MM.1S (cell line): ENCODE data around the gene ZDHHC11B.
"Not testable (repeated sequence)": the region's sequence is repeated elsewhere in the genome, so short reads cannot be mapped to it uniquely, and the experiment has no call there.

ENCODE experiments used
- EZH2 ChIP-seq: fragments of 300-600 bp; sonication (generic); optimal IDR thresholded peaks from 2 replicates; pipeline ENCODE3; 2017; ENCODE audit warnings: low read depth, mild to moderate bottlenecking, antibody characterized with exemption, low read length, mixed read lengths
- EZH2phosphoT487 ChIP-seq: fragments of 300-600 bp; sonication (generic); IDR thresholded peaks from 2 replicates; pipeline ENCODE4 v1.6.1; 2018; ENCODE audit warnings: antibody characterized with exemption, low read length
- TF ChIP-seq, protein P1 (sequence below): fragments of 300-600 bp; sonication (generic); IDR thresholded peaks from 2 replicates; pipeline ENCODE4 v1.5.1; 2016; ENCODE audit warnings: antibody characterized with exemption, low read length, mixed read lengths

DNA sequence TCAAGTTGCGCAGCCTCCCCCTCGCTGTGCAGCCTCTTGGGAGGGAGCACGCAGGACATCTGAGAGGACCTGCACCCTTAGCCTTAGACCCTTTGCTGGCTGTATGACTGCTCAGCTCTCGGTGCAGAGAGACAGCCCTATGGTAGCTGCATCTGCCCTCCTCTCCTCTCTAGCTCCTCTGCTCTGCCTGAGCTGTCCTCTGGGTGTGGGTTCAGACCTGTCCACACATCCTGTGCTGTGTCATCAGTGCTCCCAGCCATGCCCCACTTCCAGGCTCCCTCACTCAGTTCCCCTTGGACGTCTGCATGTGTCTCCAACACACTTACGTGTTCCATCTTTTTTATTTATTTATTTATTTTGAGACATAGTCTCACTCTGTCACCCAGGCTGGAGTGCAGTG is 60.7 kb downstream of the ZDHHC11B start:
- TF ChIP-seq, protein P1, sequence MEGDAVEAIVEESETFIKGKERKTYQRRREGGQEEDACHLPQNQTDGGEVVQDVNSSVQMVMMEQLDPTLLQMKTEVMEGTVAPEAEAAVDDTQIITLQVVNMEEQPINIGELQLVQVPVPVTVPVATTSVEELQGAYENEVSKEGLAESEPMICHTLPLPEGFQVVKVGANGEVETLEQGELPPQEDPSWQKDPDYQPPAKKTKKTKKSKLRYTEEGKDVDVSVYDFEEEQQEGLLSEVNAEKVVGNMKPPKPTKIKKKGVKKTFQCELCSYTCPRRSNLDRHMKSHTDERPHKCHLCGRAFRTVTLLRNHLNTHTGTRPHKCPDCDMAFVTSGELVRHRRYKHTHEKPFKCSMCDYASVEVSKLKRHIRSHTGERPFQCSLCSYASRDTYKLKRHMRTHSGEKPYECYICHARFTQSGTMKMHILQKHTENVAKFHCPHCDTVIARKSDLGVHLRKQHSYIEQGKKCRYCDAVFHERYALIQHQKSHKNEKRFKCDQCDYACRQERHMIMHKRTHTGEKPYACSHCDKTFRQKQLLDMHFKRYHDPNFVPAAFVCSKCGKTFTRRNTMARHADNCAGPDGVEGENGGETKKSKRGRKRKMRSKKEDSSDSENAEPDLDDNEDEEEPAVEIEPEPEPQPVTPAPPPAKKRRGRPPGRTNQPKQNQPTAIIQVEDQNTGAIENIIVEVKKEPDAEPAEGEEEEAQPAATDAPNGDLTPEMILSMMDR: not testable (repeated sequence)
- not testable (repeated sequence) for TF ChIP-seq EZH2, EZH2phosphoT487
